ENCODE results near the gene ANO10. TPM values are rescaled to one million over a fixed set of nuclear protein-coding genes. Genes with fewer than 3 reads are reported as not detected.
"Not testable (repeated sequence)": the region's sequence is repeated elsewhere in the genome, so short reads cannot be mapped to it uniquely, and the experiment has no call there.

Gene ANO10
- total and polyA plus RNA-seq, 7 donors, result 9.0 to 30.5 (median 16.8) TPM

DNA sequence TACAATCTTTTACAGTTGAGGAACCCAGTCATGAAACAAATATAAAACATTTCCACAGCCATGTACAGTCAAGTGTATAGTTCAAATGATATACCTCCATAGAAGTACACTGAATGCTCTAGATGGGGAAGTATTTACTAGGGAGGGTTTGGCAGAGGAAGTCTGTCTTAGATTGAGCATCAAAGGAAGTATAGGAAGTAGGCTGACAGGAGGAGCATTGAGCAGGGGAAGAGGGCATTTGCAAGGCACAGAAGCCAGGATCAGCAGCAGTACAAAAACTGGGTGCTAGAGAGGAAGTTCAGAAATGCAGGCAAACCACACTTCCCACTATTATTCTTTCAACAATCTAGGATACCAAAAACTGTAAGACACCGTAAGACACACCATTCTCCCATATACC lies 122.6 kb downstream of the ANO10 start:
- Histone ChIP-seq H3K4me3 (no peak overlapping the region), H3K27ac (no peak overlapping the region), H3K4me1 (peaks cover 0 to 3% (median 0%) of the 10 kb centered on the region in 4 donors), H3K9me3 (no peaks in the 10 kb centered on the region), H3K36me3 (no peaks in the 10 kb centered on the region), H3K27me3 (no peaks in the 10 kb centered on the region)
- no peak for DNase-seq
- TF ChIP-seq EP300 (IDR thresholded peaks at IDR 0.05) (no peak), POLR2A (IDR thresholded peaks at IDR 0.05) (no peak), POLR2AphosphoS5 (IDR thresholded peaks at IDR 0.05) (no peak)
- TF ChIP-seq, protein P1, sequence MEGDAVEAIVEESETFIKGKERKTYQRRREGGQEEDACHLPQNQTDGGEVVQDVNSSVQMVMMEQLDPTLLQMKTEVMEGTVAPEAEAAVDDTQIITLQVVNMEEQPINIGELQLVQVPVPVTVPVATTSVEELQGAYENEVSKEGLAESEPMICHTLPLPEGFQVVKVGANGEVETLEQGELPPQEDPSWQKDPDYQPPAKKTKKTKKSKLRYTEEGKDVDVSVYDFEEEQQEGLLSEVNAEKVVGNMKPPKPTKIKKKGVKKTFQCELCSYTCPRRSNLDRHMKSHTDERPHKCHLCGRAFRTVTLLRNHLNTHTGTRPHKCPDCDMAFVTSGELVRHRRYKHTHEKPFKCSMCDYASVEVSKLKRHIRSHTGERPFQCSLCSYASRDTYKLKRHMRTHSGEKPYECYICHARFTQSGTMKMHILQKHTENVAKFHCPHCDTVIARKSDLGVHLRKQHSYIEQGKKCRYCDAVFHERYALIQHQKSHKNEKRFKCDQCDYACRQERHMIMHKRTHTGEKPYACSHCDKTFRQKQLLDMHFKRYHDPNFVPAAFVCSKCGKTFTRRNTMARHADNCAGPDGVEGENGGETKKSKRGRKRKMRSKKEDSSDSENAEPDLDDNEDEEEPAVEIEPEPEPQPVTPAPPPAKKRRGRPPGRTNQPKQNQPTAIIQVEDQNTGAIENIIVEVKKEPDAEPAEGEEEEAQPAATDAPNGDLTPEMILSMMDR (IDR thresholded peaks at IDR 0.05), result no peak
- intact Hi-C loops (cut with DNase I), result no loop called here
- 48 to 87% methylated on average over 1 of the region's 1 CpG for WGBS, 2 donors

DNA sequence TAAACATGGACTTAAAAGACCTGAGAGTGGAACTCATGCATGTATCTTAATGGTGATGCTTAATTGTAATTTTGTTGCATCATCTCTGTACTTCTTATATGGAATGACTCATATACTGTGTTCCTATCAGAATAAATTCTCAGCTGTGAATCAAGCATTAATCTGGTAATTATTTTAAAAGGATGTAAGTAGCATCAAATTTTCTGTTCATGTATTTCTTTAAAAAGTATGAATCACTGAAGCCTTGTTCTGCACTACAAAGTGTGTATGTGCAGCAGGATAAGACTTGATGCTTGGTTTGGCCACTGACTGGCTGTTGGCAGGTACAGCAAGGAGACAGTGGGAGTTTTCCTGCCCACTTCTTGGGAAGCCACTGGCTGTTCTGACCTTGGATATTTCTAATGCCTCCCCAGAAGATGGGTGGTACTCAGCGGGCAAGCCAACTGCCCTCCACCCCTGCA lies 123.9 kb downstream of the ANO10 start:
- no peak overlapping the region for H3K4me3 ChIP-seq
- no peak for DNase-seq
- no peaks in the 10 kb centered on the region for H3K9me3 ChIP-seq
- TF ChIP-seq POLR2AphosphoS5 (IDR thresholded peaks at IDR 0.05) (no peak), POLR2A (IDR thresholded peaks at IDR 0.05) (no peak), EP300 (IDR thresholded peaks at IDR 0.05) (no peak)
- TF ChIP-seq, protein P1 (IDR thresholded peaks at IDR 0.05), result no peak
- intact Hi-C loops (cut with DNase I), result no loop called here
- no peaks in the 10 kb centered on the region for H3K4me1 ChIP-seq
- H3K27me3 ChIP-seq, result no peaks in the 10 kb centered on the region
- no peaks in the 10 kb centered on the region for H3K36me3 ChIP-seq
- H3K27ac ChIP-seq, result no peak overlapping the region
- WGBS, 2 donors, result 91 to 92% methylated on average over 1 of the region's 1 CpG

DNA sequence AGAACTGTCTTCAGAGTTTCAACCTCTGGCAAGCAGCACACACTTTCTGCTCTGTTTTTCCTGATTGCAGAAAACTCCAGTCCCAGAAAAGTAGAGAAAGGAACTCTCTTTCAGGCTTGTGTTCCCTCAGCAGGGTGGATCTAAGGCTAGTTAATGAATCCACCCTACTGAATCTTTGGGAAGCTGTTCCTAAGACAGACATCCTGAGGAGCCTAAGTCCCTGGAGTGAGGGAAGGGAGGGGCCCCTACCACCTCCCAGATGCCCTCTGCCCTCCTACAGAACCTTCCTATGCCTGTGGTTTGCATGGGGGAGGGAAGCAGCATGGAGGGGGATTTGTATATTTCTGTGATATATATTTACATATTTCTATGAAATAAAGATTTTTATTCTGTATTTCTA lies 124.4 kb downstream of the ANO10 start:
- DNase-seq, result no peak
- TF ChIP-seq EP300 (IDR thresholded peaks at IDR 0.05) (no peak), POLR2AphosphoS5 (IDR thresholded peaks at IDR 0.05) (no peak), POLR2A (IDR thresholded peaks at IDR 0.05) (no peak)
- TF ChIP-seq, protein P1 (IDR thresholded peaks at IDR 0.05), result no peak
- intact Hi-C loops (cut with DNase I), result no loop called here
- H3K4me1 ChIP-seq, result no peaks in the 10 kb centered on the region
- no peaks in the 10 kb centered on the region for H3K36me3 ChIP-seq
- no peak overlapping the region for H3K4me3 ChIP-seq
- no peaks in the 10 kb centered on the region for H3K27me3 ChIP-seq
- no peak overlapping the region for H3K27ac ChIP-seq
- H3K9me3 ChIP-seq, result no peaks in the 10 kb centered on the region

DNA sequence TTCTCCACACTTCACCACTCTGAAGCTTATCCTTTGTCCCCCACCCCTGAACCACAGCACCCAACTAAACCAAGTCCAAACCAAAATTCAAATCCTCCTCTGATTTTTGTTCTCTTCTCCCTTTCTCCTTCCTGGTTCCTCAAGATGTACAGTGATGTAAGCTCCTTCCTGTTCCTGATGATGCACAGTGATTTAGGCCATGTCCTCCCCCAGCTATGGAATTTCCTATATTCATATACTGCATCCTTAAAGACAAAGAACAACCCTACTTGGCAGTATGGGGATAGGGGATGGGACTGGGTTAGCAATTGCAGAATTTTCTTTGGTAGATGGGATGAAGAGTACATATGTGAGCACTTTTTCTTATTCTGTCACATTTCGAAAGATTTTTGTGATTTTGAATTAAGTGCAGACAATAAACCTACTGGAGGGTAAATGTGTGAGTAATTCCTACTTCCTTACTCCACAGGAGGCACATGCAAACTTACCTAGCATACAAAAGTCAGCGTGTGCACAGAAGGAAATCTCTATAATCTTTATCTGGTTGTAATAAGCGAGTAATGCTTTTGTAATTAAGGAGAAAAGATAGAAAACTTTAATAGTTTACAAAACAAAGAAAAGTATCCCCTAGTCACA lies 125.0 kb downstream of the ANO10 start:
- H3K9me3 ChIP-seq, result no peaks in the 10 kb centered on the region
- no peaks in the 10 kb centered on the region for H3K36me3 ChIP-seq
- TF ChIP-seq EP300 (IDR thresholded peaks at IDR 0.05) (no peak), POLR2AphosphoS5 (IDR thresholded peaks at IDR 0.05) (no peak), POLR2A (IDR thresholded peaks at IDR 0.05) (no peak)
- TF ChIP-seq, protein P1 (IDR thresholded peaks at IDR 0.05), result no peak
- WGBS, 2 donors, result 88 to 94% methylated on average over 3 of the region's 3 CpGs
- intact Hi-C loops (cut with DNase I), result no loop called here
- H3K27me3 ChIP-seq, result no peaks in the 10 kb centered on the region
- no peaks in the 10 kb centered on the region for H3K4me1 ChIP-seq
- no peak overlapping the region for H3K4me3 ChIP-seq
- DNase-seq, result no peak
- H3K27ac ChIP-seq, result no peak overlapping the region

DNA sequence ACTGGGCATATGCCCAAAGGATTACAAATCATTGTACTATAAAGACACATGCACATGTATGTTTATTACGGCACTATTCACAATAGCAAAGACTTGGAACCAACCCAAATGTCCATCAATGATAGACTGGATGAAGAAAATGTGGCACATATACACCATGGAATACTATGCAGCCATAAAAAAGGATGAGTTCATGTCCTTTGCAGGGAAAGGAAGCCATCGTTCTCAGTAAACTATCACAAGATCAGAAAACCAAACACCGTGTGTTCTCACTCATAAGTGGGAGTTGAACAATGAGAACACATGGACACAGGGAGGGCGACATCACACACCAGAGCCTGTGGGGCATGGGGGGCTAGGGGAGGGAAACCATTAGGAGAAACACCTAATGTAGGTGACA lies 128.9 kb downstream of the ANO10 start:
- 97 to 98% methylated on average over 4 of the region's 4 CpGs for WGBS, 2 donors
- H3K4me1 ChIP-seq; H3K36me3 ChIP-seq; H3K4me3 ChIP-seq; DNase-seq; intact Hi-C loops (cut with DNase I); H3K27me3 ChIP-seq; H3K27ac ChIP-seq; H3K9me3 ChIP-seq: not testable (repeated sequence)

DNA sequence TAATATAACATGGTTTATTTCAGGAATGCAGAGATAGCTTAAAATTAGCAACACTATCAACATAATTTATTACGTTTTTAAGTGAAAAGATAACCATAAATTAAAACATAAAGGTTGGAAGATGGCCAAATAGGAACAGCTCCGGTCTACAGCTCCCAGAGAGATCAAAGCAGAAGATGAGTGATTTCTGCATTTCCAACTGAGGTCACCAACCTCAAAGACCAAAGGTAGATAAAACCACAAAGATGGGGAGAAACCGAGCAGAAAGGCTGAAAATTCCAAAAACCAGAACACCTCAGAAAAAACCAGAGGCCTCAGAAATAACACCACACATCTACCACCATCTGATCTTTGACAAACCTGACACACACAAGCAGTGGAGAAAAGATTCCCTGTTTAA lies 130.0 kb downstream of the ANO10 start:
- H3K4me1 ChIP-seq; H3K36me3 ChIP-seq; H3K27me3 ChIP-seq; H3K9me3 ChIP-seq; intact Hi-C loops (cut with DNase I); H3K4me3 ChIP-seq; H3K27ac ChIP-seq; DNase-seq: not testable (repeated sequence)
- 58 to 69% methylated on average over 3 of the region's 3 CpGs for WGBS, 2 donors
